IMR-90 (cell line): ENCODE results near the gene IL23R. TPM values are rescaled to one million over a fixed set of nuclear protein-coding genes. Genes with fewer than 3 reads are reported as not detected.

ENCODE experiments used
- ATAC-seq: fragments of 200-7000 bp; cut with Tn5 transposase; 2 replicates; pipeline ENCODE4 v1.9.1; 2020; ENCODE audit warnings: low read depth, mild to moderate bottlenecking, moderate library complexity
- BruUV-seq: library from RNA; stranded (reverse); fragments of 400-500 nt; replicated peaks from 2 replicates; lab custom pipeline; 2021; lab: Mats Ljungman, UMichigan
- CTCF ChIA-PET: fragments of 300-600 bp; formaldehyde crosslinking; extraction: SDS; loops from one replicate; lab custom pipeline; 2021; ENCODE audit warnings: antibody characterized with exemption; lab: Yijun Ruan, JAX
- POLR2A ChIA-PET: fragments of 300-600 bp; sonication (Branson Sonifier 250); formaldehyde crosslinking; loops from one replicate; lab custom pipeline; 2022; ENCODE audit warnings: antibody characterized with exemption; ENCODE audit not compliant: unreplicated experiment; lab: Charles Lee
- DNase-seq: peaks from one replicate; pipeline ENCODE4 v3.0.0; 2013
- H2AFZ ChIP-seq: replicated peaks from 2 replicates; pipeline ENCODE3; 2013; ENCODE audit warnings: low read length, mild to moderate bottlenecking; ENCODE audit not compliant: poor library complexity
- H2AK5ac ChIP-seq: 2 replicates; pipeline ENCODE4 v1.6.1; 2013; ENCODE audit warnings: low read depth, low read length, inconsistent platforms
- H2AK9ac ChIP-seq: replicated peaks from 2 replicates; pipeline ENCODE3; 2013; ENCODE audit warnings: mild to moderate bottlenecking, low read depth, low read length, moderate library complexity; ENCODE audit not compliant: poor library complexity
- H2BK120ac ChIP-seq: 2 replicates; pipeline ENCODE4 v1.6.1; 2013; ENCODE audit warnings: low read depth, low read length, inconsistent platforms
- H2BK15ac ChIP-seq: 3 replicates; pipeline ENCODE4 v1.6.1; 2013; ENCODE audit warnings: low read depth, low read length, inconsistent platforms
- H2BK20ac ChIP-seq: 2 replicates; pipeline ENCODE4 v1.6.1; 2013; ENCODE audit warnings: low read depth, mild to moderate bottlenecking, inconsistent platforms, low read length, moderate library complexity
- H2BK5ac ChIP-seq: 2 replicates; pipeline ENCODE4 v1.6.1; 2013; ENCODE audit warnings: mild to moderate bottlenecking, low read depth, low read length, inconsistent platforms; ENCODE audit not compliant: poor library complexity, severe bottlenecking
- H3K14ac ChIP-seq: replicated peaks from 2 replicates; pipeline ENCODE4 v1.6.1; 2013; ENCODE audit warnings: low read depth, low read length, inconsistent platforms
- H3K18ac ChIP-seq: 2 replicates; pipeline ENCODE4 v1.6.1; 2013; ENCODE audit warnings: low read depth, low read length, control low read depth
- H3K23ac ChIP-seq: 2 replicates; pipeline ENCODE4 v1.6.1; 2013; ENCODE audit warnings: low read depth, low read length, inconsistent platforms
- H3K27ac ChIP-seq: 2 replicates; pipeline ENCODE4 v1.5.1; 2013; ENCODE audit warnings: mild to moderate bottlenecking, control low read depth, low read length; ENCODE audit not compliant: insufficient read depth
- H3K27me3 ChIP-seq: 2 replicates; pipeline ENCODE4 v1.6.1; 2013; ENCODE audit warnings: low read length; ENCODE audit not compliant: control insufficient read depth, insufficient read depth
- H3K36me3 ChIP-seq: 2 replicates; pipeline ENCODE4 v1.6.1; 2013; ENCODE audit warnings: low read length, mixed read lengths; ENCODE audit not compliant: control insufficient read depth, insufficient read depth
- H3K4ac ChIP-seq: 2 replicates; pipeline ENCODE4 v1.6.1; 2013; ENCODE audit warnings: low read depth, low read length, inconsistent platforms
- H3K4me1 ChIP-seq: 2 replicates; pipeline ENCODE4 v1.6.1; 2013; ENCODE audit warnings: low read length, mixed read lengths; ENCODE audit not compliant: control insufficient read depth, insufficient read depth
- H3K4me2 ChIP-seq: 2 replicates; pipeline ENCODE4 v1.6.1; 2013; ENCODE audit warnings: low read depth, mild to moderate bottlenecking, control low read depth, low read length, moderate library complexity
- H3K4me3 ChIP-seq: 2 replicates; pipeline ENCODE4 v1.5.1; 2013; ENCODE audit warnings: low read depth, mild to moderate bottlenecking, control low read depth, low read length, moderate library complexity; ENCODE audit not compliant: insufficient read depth
- H3K56ac ChIP-seq: 2 replicates; pipeline ENCODE4 v1.6.1; 2013; ENCODE audit warnings: low read length, inconsistent platforms; ENCODE audit not compliant: insufficient read depth; ENCODE audit errors: extremely low read depth
- H3K79me1 ChIP-seq, 2 experiments: 2 replicates each; pipeline ENCODE4 v1.6.1; 2013; ENCODE audit warnings: low read length in 2 of 2, inconsistent platforms in 1 of 2, low read depth in 1 of 2
- H3K9ac ChIP-seq: 2 replicates; pipeline ENCODE4 v1.6.1; 2013; ENCODE audit warnings: low read depth, low read length, control low read depth
- H3K9me1 ChIP-seq: 2 replicates; pipeline ENCODE4 v1.6.1; 2013; ENCODE audit warnings: low read length, inconsistent platforms; ENCODE audit not compliant: insufficient read depth
- H3K9me3 ChIP-seq: 2 replicates; pipeline ENCODE4 v1.6.1; 2013; ENCODE audit warnings: low read length; ENCODE audit not compliant: control insufficient read depth, insufficient read depth
- H4K20me1 ChIP-seq: 2 replicates; pipeline ENCODE4 v1.6.1; 2013; ENCODE audit warnings: low read length, inconsistent platforms; ENCODE audit not compliant: insufficient read depth
- H4K5ac ChIP-seq: 2 replicates; pipeline ENCODE4 v1.6.1; 2013; ENCODE audit warnings: mild to moderate bottlenecking, low read depth, low read length, control low read depth
- H4K8ac ChIP-seq, 2 experiments: 2 replicates each; pipeline ENCODE4 v1.6.1; 2013; ENCODE audit warnings: low read depth in 2 of 2, low read length in 2 of 2, control low read depth in 1 of 2, inconsistent platforms in 1 of 2
- H4K91ac ChIP-seq: 2 replicates; pipeline ENCODE4 v1.6.1; 2013; ENCODE audit warnings: low read depth, low read length, inconsistent platforms; ENCODE audit not compliant: insufficient read depth
- CEBPB ChIP-seq: IDR thresholded peaks from 2 replicates; pipeline ENCODE4 v1.6.1; 2012; ENCODE audit warnings: low read depth, low read length, improper control_type of control experiment
- FOS ChIP-seq: fragments of 150-350 bp; IDR thresholded peaks from 2 replicates; pipeline ENCODE4 v1.6.1; 2016; ENCODE audit warnings: low read depth, low read length
- MAZ ChIP-seq: IDR thresholded peaks from 2 replicates; pipeline ENCODE4 v1.6.1; 2012; ENCODE audit warnings: low read depth, mild to moderate bottlenecking, low read length, improper control_type of control experiment, moderate library complexity, borderline replicate concordance
- NFE2L2 ChIP-seq: fragments of 150-350 bp; IDR thresholded peaks from 2 replicates; pipeline ENCODE4 v1.6.1; 2016; ENCODE audit warnings: low read depth, mild to moderate bottlenecking, low read length
- POLR2A ChIP-seq: IDR thresholded peaks from 2 replicates; pipeline ENCODE4 v1.6.1; 2012; ENCODE audit warnings: mild to moderate bottlenecking, low read depth, low read length
- RFX5 ChIP-seq: IDR thresholded peaks from 2 replicates; pipeline ENCODE4 v1.8.0; 2012; ENCODE audit warnings: low read depth, mild to moderate bottlenecking, low read length, moderate library complexity
- WGBS, 2 experiments: methylation state at CpG; one replicate each; pipeline versions ENCODE4 v1.1.5 to v1.1.7; 2013; ENCODE audit warnings: missing lambda C conversion rate in 2 of 2; ENCODE audit not compliant: insufficient read length in 1 of 2; ENCODE audit errors: extremely low coverage in 2 of 2; 5-methylcytosine and 5-hydroxymethylcytosine counted together
- dilution Hi-C: fragments of 300-500 bp; cut with HindIII; formaldehyde crosslinking; loops from one replicate; pipeline ENCODE4 v1.14.3; 2018; ENCODE audit warnings: low sequenced_read_pairs; ENCODE audit not compliant: unreplicated experiment
- in situ Hi-C: fragments of 300-500 bp; cut with MboI; formaldehyde crosslinking; loops from 3 replicates; pipeline ENCODE4 v1.14.3; 2019; ENCODE audit warnings: low sequenced_read_pairs, inconsistent platforms, mixed read lengths
- intact Hi-C: fragments of 100-400 bp; cut with micrococcal nuclease; formaldehyde crosslinking; loops from 2 replicates; pipeline ENCODE4 v1.10.0; 2022
- polyA plus RNA-seq, 3 experiments: library from polyadenylated mRNA; depleted of rRNA; stranded (reverse); fragments of >200 nt; gene quantifications; 2 replicates each; pipeline ENCODE4 v1.2.3, GENCODE V29; 2012; ENCODE audit warnings: low replicate concordance in 1 of 3
- total RNA-seq: library from RNA; depleted of rRNA; stranded (reverse); fragments of >200 nt; gene quantifications from 2 replicates; pipeline ENCODE4 v1.2.3, GENCODE V29; 2012

The IL23R gene
- total and polyA plus RNA-seq, 2 of the 4 experiments (the other 2 are of a cell fraction): not detected

DNA sequence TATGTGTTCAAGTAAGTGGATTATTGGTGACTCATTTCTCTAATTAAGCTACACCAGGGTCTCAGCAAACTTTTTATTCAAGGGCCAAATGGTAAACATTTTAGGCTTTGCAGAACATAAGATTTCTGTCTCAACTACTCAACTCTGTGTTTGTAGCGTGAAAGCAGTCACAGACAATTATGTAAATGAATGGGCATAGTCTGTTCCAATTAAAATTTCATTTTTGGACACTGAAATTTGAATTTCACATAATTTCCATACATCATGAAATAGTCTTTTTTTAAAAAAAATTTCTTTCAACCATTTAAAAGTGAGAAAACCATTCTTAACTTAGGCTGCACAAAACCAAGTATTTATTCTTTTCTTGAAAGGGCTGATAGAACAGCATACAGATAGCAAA, 50.1 kb downstream of the IL23R start:
- no peak overlapping the region for H3K4me2 ChIP-seq
- POLR2A ChIA-PET: no interaction called here
- H3K36me3 ChIP-seq: no peaks in the 10 kb centered on the region
- no peak overlapping the region for H2BK15ac ChIP-seq
- H3K18ac ChIP-seq: no peak overlapping the region
- no peak for DNase-seq
- H3K14ac ChIP-seq: no peak overlapping the region
- no TSS peak for BruUV-seq
- dilution Hi-C loops: no loop called here
- no peak for ATAC-seq
- H3K4me3 ChIP-seq: no peak overlapping the region
- H3K9me3 ChIP-seq: no peaks in the 10 kb centered on the region
- no peaks in the 10 kb centered on the region for H3K79me1 ChIP-seq
- no peak overlapping the region for H3K27ac ChIP-seq
- H2AFZ ChIP-seq: no peak overlapping the region
- CTCF ChIA-PET: no interaction called here
- no peak overlapping the region for H4K5ac ChIP-seq
- no peak overlapping the region for H4K91ac ChIP-seq
- no peak overlapping the region for H3K56ac ChIP-seq
- TF ChIP-seq CEBPB (no peak), FOS (no peak), POLR2A (no peak), RFX5 (no peak), MAZ (no peak), NFE2L2 (no peak)
- no peaks in the 10 kb centered on the region; the same call in 1 of the 2 replicates for H3K27me3 ChIP-seq
- no peak overlapping the region for H2BK20ac ChIP-seq
- no peak overlapping the region for H3K4ac ChIP-seq
- no peak overlapping the region for H2AK5ac ChIP-seq
- H3K23ac ChIP-seq: no peak overlapping the region
- no peak overlapping the region for H2BK120ac ChIP-seq
- H4K8ac ChIP-seq: no peak overlapping the region
- no peaks in the 10 kb centered on the region for H3K4me1 ChIP-seq
- no peaks in the 10 kb centered on the region for H3K9me1 ChIP-seq
- no CpG with 5 or more reads among the region's 1 CpG for WGBS, 2 experiments
- no peak overlapping the region for H2BK5ac ChIP-seq
- in situ Hi-C loops: no loop called here
- intact Hi-C loops: no loop called here
- H2AK9ac ChIP-seq: no peak overlapping the region
- no peak overlapping the region for H3K9ac ChIP-seq
- H4K20me1 ChIP-seq: no peaks in the 10 kb centered on the region
